Colonic mucosa (tissue), 4 donors: Measurements from ENCODE around the gene ROR2. TPM values are rescaled to one million over a fixed set of nuclear protein-coding genes. Genes with fewer than 3 reads are reported as not detected.

Source experiments
- DNase-seq: peaks from one replicate; pipeline ENCODE4 v3.0.0-alpha.2; 2020
- H3K27ac ChIP-seq: fragments of 200-600 bp; one replicate; pipeline ENCODE4 v1.8.0; 2021
- H3K27me3 ChIP-seq: fragments of 200-600 bp; one replicate; pipeline ENCODE4 v1.8.0; 2021
- H3K36me3 ChIP-seq: fragments of 200-600 bp; one replicate; pipeline ENCODE4 v1.8.0; 2021
- H3K4me1 ChIP-seq: fragments of 200-600 bp; one replicate; pipeline ENCODE4 v1.8.0; 2021; ENCODE audit warnings: mild to moderate bottlenecking
- H3K4me3 ChIP-seq: fragments of 200-600 bp; one replicate; pipeline ENCODE4 v1.8.0; 2021
- H3K9ac ChIP-seq, 2 donors: one replicate each; pipeline ENCODE4 v1.7.0; 2013; ENCODE audit warnings: control low read depth in 2 of 2, low read depth in 2 of 2, low read length in 2 of 2
- H3K9me3 ChIP-seq: fragments of 200-600 bp; one replicate; pipeline ENCODE4 v1.8.0; 2021
- CTCF ChIP-seq: fragments of 200-600 bp; IDR thresholded peaks from one replicate; pipeline ENCODE4 v1.8.0; 2022; ENCODE audit warnings: antibody characterized with exemption, mild to moderate bottlenecking
- intact Hi-C: fragments of 100-400 bp; cut with DNase I; formaldehyde crosslinking; loops from one replicate; pipeline ENCODE4 v1.14.1; 2022
- total RNA-seq, 2 donors: library from RNA; stranded (reverse); fragmentation: NEBNext Ultra II Directional in 1 of 2; extraction: Animal tissue kit (Norgen Biotek cat#: 25700) in 1 of 2; gene quantifications; one replicate each; pipeline ENCODE4 v1.2.1, GENCODE V29; 2021
- donor health status: healthy.
- donor health status: DM: no; HTN: no; CAD: no.
- donor health status: DM: no; HTN: no; CAD: no.

The ROR2 gene
- total RNA-seq, 2 donors from 2014 or later: 1.7 to 9.1 TPM

GRCh38 chr9:91867740-91868139 lies 82.3 kb downstream of the ROR2 start:
- intact Hi-C loops: no loop called here
- TF ChIP-seq CTCF: no peak
- H3K9me3 ChIP-seq: no peaks in the 10 kb centered on the region
- H3K27ac ChIP-seq: no peak overlapping the region
- H3K27me3 ChIP-seq: no peaks in the 10 kb centered on the region
- H3K9ac ChIP-seq: no peak overlapping the region
- no peaks in the 10 kb centered on the region for H3K36me3 ChIP-seq
- DNase-seq: no peak
- H3K4me3 ChIP-seq: no peak overlapping the region
- no peaks in the 10 kb centered on the region for H3K4me1 ChIP-seq

GRCh38 chr9:91865041-91865440 lies 85.0 kb downstream of the ROR2 start:
- H3K27ac ChIP-seq: no peak overlapping the region
- H3K4me1 ChIP-seq: no peaks in the 10 kb centered on the region
- no peaks in the 10 kb centered on the region for H3K36me3 ChIP-seq
- no peak for TF ChIP-seq CTCF
- intact Hi-C loops: no loop called here
- no peaks in the 10 kb centered on the region for H3K27me3 ChIP-seq
- no peak overlapping the region for H3K4me3 ChIP-seq
- no peak overlapping the region for H3K9ac ChIP-seq
- DNase-seq: no peak
- no peaks in the 10 kb centered on the region for H3K9me3 ChIP-seq

- no peak for TF ChIP-seq CTCF
- Histone ChIP-seq H3K4me1 (no peaks in the 10 kb centered on the region), H3K4me3 (no peak overlapping the region), H3K36me3 (no peaks in the 10 kb centered on the region), H3K9ac (no peak overlapping the region), H3K27ac (no peak overlapping the region), H3K27me3 (no peaks in the 10 kb centered on the region), H3K9me3 (no peaks in the 10 kb centered on the region)
- intact Hi-C loops: no loop called here
- no peak for DNase-seq
These were observed 85.6 kb downstream of the ROR2 start for GRCh38 chr9:91864380-91864779.

- Histone ChIP-seq H3K27me3 (no peaks in the 10 kb centered on the region), H3K27ac (no peak overlapping the region)
- TF ChIP-seq CTCF: no peak
These were observed 86.6 kb downstream of the ROR2 start for GRCh38 chr9:91863469-91863868.

GRCh38 chr9:91858213-91859030 lies 91.6 kb downstream of the ROR2 start:
- Histone ChIP-seq H3K9me3 (no peaks in the 10 kb centered on the region), H3K27me3 (no peaks in the 10 kb centered on the region), H3K9ac (no peak overlapping the region), H3K4me1 (no peaks in the 10 kb centered on the region), H3K36me3 (no peaks in the 10 kb centered on the region), H3K27ac (no peak overlapping the region), H3K4me3 (no peak overlapping the region)
- no peak for TF ChIP-seq CTCF
- intact Hi-C loops: no loop called here
- no peak for DNase-seq

More at GRCh38 chr9:91863469-91863868, 86.6 kb downstream of the ROR2 start:
- no peak for DNase-seq
- intact Hi-C loops: no loop called here
- no peak overlapping the region for H3K9ac ChIP-seq
- H3K4me3 ChIP-seq: no peak overlapping the region
- H3K9me3 ChIP-seq: no peaks in the 10 kb centered on the region
- H3K4me1 ChIP-seq: no peaks in the 10 kb centered on the region
- H3K36me3 ChIP-seq: no peaks in the 10 kb centered on the region
